ENCODE data around the gene PLXNA4.

DNA sequence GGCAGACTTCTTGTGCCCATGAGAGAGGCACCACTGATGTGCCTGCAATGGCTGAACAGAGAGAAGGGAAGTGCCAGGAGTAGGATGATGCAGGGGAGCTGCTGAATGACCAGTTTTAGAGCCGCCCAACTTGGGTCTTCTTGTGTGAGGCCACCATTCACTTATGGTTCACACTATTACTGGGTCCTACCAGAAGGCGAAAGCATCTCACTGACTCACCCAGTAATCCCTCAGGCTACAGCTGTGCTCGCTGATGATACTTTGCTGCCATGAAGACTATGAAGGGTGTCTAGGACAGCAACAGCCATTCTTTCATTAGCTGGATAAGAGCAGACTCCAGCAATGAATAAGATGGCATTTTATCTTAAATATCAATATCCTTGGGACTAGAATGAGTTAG lies 47.6 kb downstream of the PLXNA4 start:
- TF ChIP-seq, protein P1, sequence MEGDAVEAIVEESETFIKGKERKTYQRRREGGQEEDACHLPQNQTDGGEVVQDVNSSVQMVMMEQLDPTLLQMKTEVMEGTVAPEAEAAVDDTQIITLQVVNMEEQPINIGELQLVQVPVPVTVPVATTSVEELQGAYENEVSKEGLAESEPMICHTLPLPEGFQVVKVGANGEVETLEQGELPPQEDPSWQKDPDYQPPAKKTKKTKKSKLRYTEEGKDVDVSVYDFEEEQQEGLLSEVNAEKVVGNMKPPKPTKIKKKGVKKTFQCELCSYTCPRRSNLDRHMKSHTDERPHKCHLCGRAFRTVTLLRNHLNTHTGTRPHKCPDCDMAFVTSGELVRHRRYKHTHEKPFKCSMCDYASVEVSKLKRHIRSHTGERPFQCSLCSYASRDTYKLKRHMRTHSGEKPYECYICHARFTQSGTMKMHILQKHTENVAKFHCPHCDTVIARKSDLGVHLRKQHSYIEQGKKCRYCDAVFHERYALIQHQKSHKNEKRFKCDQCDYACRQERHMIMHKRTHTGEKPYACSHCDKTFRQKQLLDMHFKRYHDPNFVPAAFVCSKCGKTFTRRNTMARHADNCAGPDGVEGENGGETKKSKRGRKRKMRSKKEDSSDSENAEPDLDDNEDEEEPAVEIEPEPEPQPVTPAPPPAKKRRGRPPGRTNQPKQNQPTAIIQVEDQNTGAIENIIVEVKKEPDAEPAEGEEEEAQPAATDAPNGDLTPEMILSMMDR (conservative IDR thresholded peaks at IDR 0.05) = no peak
- no peak for TF ChIP-seq EZH2 (IDR thresholded peaks at IDR 0.05; ENCODE audit: low read depth)

Measured in PC-9 (cell line).